ENCODE results near the gene ATP2B1. TPM values are rescaled to one million over a fixed set of nuclear protein-coding genes. Genes with fewer than 3 reads are reported as not detected.

ATP2B1 gene
- total RNA-seq, 1 experiment from 2014 or later, result 48.5 TPM

- POLR2A ChIA-PET (ENCODE audit: unreplicated experiment), result interaction anchor here (1.0 kb wide), 1 partner anchor 11 kb away, joined by 3 read pairs; no protein-coding TSS in a partner anchor
- H2AFZ ChIP-seq (ENCODE audit: low read length), result no peak overlapping the region
- DNase-seq (peak; percentile 52), ATAC-seq (no peak)
- no peaks in the 10 kb centered on the region for H3K27me3 ChIP-seq (ENCODE audit: low read length)
- intact Hi-C loops (cut with micrococcal nuclease), result loop anchor here (2.0 to 5.0 kb wide), 2 partner anchors 164 to 395 kb away; no protein-coding TSS in a partner anchor
- peaks cover 74% of the 10 kb centered on the region for H3K79me2 ChIP-seq (ENCODE audit: low read length)
- peak overlapping the region; percentile 90 for H3K4me3 ChIP-seq (ENCODE audit: low read length)
- H3F3A ChIP-seq (ENCODE audit: low read length, unreplicated experiment), result no peaks in the 10 kb centered on the region
- BruUV-seq (replicated peaks), result TSS peak; percentile 27
- H3K4me2 ChIP-seq (ENCODE audit: low read length), result peak overlapping the region; percentile 92
- CTCF ChIA-PET, result interaction anchor here (0.6 to 0.7 kb wide), 2 partner anchors 44 to 567 kb away, joined by 3 read pairs; no protein-coding TSS in a partner anchor
- H3K9ac ChIP-seq (ENCODE audit: low read length), result peak overlapping the region; percentile 94
- H3K4me1 ChIP-seq (ENCODE audit: insufficient read depth, low read length), result peaks cover 61% of the 10 kb centered on the region
- TF ChIP-seq EZH2 (IDR thresholded peaks at IDR 0.05; ENCODE audit: low read length, unreplicated experiment) (no peak), EZH2phosphoT487 (IDR thresholded peaks at IDR 0.05; ENCODE audit: borderline replicate concordance, low read length) (no peak)
- TF ChIP-seq, protein P1, sequence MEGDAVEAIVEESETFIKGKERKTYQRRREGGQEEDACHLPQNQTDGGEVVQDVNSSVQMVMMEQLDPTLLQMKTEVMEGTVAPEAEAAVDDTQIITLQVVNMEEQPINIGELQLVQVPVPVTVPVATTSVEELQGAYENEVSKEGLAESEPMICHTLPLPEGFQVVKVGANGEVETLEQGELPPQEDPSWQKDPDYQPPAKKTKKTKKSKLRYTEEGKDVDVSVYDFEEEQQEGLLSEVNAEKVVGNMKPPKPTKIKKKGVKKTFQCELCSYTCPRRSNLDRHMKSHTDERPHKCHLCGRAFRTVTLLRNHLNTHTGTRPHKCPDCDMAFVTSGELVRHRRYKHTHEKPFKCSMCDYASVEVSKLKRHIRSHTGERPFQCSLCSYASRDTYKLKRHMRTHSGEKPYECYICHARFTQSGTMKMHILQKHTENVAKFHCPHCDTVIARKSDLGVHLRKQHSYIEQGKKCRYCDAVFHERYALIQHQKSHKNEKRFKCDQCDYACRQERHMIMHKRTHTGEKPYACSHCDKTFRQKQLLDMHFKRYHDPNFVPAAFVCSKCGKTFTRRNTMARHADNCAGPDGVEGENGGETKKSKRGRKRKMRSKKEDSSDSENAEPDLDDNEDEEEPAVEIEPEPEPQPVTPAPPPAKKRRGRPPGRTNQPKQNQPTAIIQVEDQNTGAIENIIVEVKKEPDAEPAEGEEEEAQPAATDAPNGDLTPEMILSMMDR (conservative IDR thresholded peaks at IDR 0.05; ENCODE audit: low read depth, low read length), result no peak
- peaks cover 58% of the 10 kb centered on the region for H4K20me1 ChIP-seq (ENCODE audit: low read length)
- peak overlapping the region; percentile 87 for H3K27ac ChIP-seq (ENCODE audit: low read length)
- H3K9me3 ChIP-seq (ENCODE audit: low read length), result no peaks in the 10 kb centered on the region
- H3K36me3 ChIP-seq (ENCODE audit: low read depth, low read length), result no peaks in the 10 kb centered on the region
- no peaks in the 10 kb centered on the region for H3K9me2 ChIP-seq (replicated peaks; ENCODE audit: low read length)
These were observed 1.5 kb downstream of the ATP2B1 start for GRCh38 chr12:89706986-89707702.

DNA sequence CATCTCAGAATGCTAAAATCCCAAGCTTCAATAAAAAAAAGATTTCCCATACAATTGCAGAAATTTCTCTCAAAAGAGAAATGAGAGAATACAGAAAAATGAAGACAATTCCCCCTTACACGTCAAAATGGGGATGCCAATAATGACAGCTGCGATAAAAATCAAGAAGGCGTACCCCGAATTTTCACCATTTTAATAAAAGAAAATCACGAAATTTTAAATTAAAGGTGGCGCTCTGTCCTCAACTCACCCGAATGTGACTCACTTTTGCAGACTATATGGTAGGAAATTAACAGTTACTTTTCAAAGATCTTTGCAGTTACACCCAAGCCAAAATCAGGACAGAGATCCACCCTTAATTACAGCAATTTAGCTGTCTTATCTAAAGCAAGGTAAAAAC, 2.1 kb downstream of the ATP2B1 start:
- BruUV-seq (replicated peaks), result no TSS peak
- TF ChIP-seq EZH2 (IDR thresholded peaks at IDR 0.05; ENCODE audit: low read length, unreplicated experiment), result no peak
- TF ChIP-seq, protein P1 (conservative IDR thresholded peaks at IDR 0.05; ENCODE audit: low read depth, low read length), result peak; percentile 49
- TF ChIP-seq EZH2phosphoT487 (IDR thresholded peaks at IDR 0.05; ENCODE audit: borderline replicate concordance, low read length), result no peak
- DNase-seq, result no peak
- Histone ChIP-seq H2AFZ (ENCODE audit: low read length) (no peak overlapping the region), H3F3A (ENCODE audit: low read length, unreplicated experiment) (no peaks in the 10 kb centered on the region), H3K27ac (ENCODE audit: low read length) (peak overlapping the region; percentile 87), H3K79me2 (ENCODE audit: low read length) (peaks cover 80% of the 10 kb centered on the region), H3K9me2 (replicated peaks; ENCODE audit: low read length) (no peaks in the 10 kb centered on the region), H4K20me1 (ENCODE audit: low read length) (peaks cover 64% of the 10 kb centered on the region), H3K9me3 (ENCODE audit: low read length) (no peaks in the 10 kb centered on the region), H3K36me3 (ENCODE audit: low read depth, low read length) (no peaks in the 10 kb centered on the region), H3K9ac (ENCODE audit: low read length) (peak overlapping the region; percentile 94), H3K4me2 (ENCODE audit: low read length) (peak overlapping the region; percentile 92), H3K4me3 (ENCODE audit: low read length) (peak overlapping the region; percentile 90), H3K27me3 (ENCODE audit: low read length) (no peaks in the 10 kb centered on the region), H3K4me1 (ENCODE audit: insufficient read depth, low read length) (peaks cover 63% of the 10 kb centered on the region)
- ChIA-PET CTCF (interaction anchor here (0.6 to 0.7 kb wide), 2 partner anchors 45 to 568 kb away, joined by 3 read pairs; no protein-coding TSS in a partner anchor), POLR2A (ENCODE audit: unreplicated experiment) (interaction anchor here (1.0 to 1.1 kb wide), 2 partner anchors 10 to 11 kb away, joined by 3 to 22 read pairs; no protein-coding TSS in a partner anchor)
- intact Hi-C loops (cut with micrococcal nuclease), result loop anchor here (2.0 to 5.0 kb wide), 2 partner anchors 164 to 396 kb away; no protein-coding TSS in a partner anchor
- no peak for ATAC-seq

DNA sequence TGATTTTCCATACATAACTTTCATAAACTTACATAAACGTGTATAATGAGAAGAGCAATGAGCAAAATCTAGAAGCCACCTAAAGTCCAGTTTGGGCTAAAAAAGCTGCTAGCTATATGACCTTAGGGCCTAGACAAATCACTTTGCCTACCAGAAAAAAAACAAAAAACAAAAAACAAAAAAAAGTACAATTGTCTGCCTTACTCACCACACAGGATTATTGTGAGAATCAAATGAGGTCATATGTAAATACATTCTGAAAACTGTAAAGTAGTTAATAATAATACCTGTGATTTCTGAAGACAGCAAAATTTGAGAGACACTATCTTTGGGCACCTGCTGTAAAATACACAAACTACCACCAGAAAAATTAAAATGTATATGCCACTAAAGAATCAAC, 4.2 kb downstream of the ATP2B1 start:
- TF ChIP-seq, protein P1 (conservative IDR thresholded peaks at IDR 0.05; ENCODE audit: low read depth, low read length), result no peak
- TF ChIP-seq EZH2phosphoT487 (IDR thresholded peaks at IDR 0.05; ENCODE audit: borderline replicate concordance, low read length) (no peak), EZH2 (IDR thresholded peaks at IDR 0.05; ENCODE audit: low read length, unreplicated experiment) (no peak)
- H3K36me3 ChIP-seq (ENCODE audit: low read depth, low read length), result no peaks in the 10 kb centered on the region
- no peaks in the 10 kb centered on the region for H3K9me2 ChIP-seq (replicated peaks; ENCODE audit: low read length)
- H4K20me1 ChIP-seq (ENCODE audit: low read length), result peaks cover 84% of the 10 kb centered on the region
- H3K4me2 ChIP-seq (ENCODE audit: low read length), result peak overlapping the region; percentile 92
- peak overlapping the region; percentile 19; the same call in 1 of the 2 replicates for H3K4me3 ChIP-seq (ENCODE audit: low read length)
- H3K9ac ChIP-seq (ENCODE audit: low read length), result no peak overlapping the region
- ChIA-PET POLR2A (ENCODE audit: unreplicated experiment) (no interaction called here), CTCF (no interaction called here)
- no peak overlapping the region for H3K27ac ChIP-seq (ENCODE audit: low read length)
- H3K9me3 ChIP-seq (ENCODE audit: low read length), result no peaks in the 10 kb centered on the region
- peaks cover 69% of the 10 kb centered on the region for H3K4me1 ChIP-seq (ENCODE audit: insufficient read depth, low read length)
- intact Hi-C loops (cut with micrococcal nuclease), result no loop called here
- no peak overlapping the region for H2AFZ ChIP-seq (ENCODE audit: low read length)
- H3F3A ChIP-seq (ENCODE audit: low read length, unreplicated experiment), result no peaks in the 10 kb centered on the region
- ATAC-seq (no peak), DNase-seq (no peak)
- no peaks in the 10 kb centered on the region for H3K27me3 ChIP-seq (ENCODE audit: low read length)
- BruUV-seq (replicated peaks), result no TSS peak
- peaks cover 91% of the 10 kb centered on the region for H3K79me2 ChIP-seq (ENCODE audit: low read length)
